Neural progenitor cell (in vitro differentiated cells): ENCODE measurements around the gene CXorf38.

ENCODE experiments used
- CTCF ChIP-seq: fragments of 200-600 bp; sonication (generic); IDR thresholded peaks from 2 replicates; pipeline ENCODE4 v1.5.1; 2017; ENCODE audit warnings: antibody characterized with exemption, mild to moderate bottlenecking
- EZH2phosphoT487 ChIP-seq: fragments of 200-600 bp; sonication (generic); IDR thresholded peaks from 2 replicates; pipeline ENCODE4 v1.6.1; 2017; ENCODE audit warnings: antibody characterized with exemption

DNA sequence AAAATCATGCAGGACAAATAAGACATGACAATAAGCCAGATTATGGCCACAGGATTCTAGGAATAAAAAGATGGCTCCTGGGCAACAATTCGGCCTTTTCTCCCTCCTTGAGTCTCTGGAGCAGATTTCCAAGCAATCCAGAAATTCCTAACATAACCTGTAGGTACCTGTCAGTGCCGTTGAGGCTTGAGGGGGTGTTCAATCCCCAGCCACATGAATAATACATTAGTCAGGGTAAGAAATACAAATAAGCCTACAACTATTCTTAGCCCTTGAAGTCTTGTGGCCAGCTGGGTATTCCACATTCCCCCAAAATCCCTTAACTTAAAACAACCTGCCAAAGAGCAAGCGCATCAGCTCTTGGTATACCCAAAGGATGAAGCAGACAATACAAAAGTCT, 9.7 kb downstream of the CXorf38 start:
- TF ChIP-seq CTCF (no peak), EZH2phosphoT487 (no peak)
